Left hindlimb (tissue), 1 donor: ENCODE results near the gene FARP1.
"Not testable (repeated sequence)": the region's sequence is repeated elsewhere in the genome, so short reads cannot be mapped to it uniquely, and the experiment has no call there.

ENCODE experiments used
- DNase-seq: peaks from one replicate; pipeline ENCODE4 v3.0.0-alpha.2; 2018

The FARP1 gene

GRCh38 chr13:98405107-98405571 is 262.2 kb downstream of the FARP1 start:
- no peak for DNase-seq

- DNase-seq: no peak
Observed at GRCh38 chr13:98405690-98406344, 262.9 kb downstream of the FARP1 start.

DNA sequence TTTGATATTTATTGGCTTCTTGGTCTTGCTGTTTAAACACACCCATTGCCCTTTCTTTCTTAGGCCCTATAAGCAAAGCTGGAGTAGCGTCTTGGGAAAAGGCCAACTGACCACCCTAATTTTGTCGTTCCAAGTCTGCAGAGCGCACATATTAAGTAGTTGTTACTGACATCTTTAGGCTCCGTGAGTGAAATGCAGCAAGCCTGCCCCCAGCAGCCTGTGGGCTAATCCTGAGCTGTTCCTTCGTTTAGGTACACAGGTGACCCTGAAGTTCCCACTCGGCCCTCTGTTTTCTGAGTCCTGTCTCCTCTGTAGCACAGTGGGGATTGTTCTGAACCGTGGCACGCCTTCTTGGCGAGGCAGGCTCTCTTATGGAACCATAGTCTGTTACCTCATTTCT is 263.5 kb downstream of the FARP1 start:
- no peak for DNase-seq

DNA sequence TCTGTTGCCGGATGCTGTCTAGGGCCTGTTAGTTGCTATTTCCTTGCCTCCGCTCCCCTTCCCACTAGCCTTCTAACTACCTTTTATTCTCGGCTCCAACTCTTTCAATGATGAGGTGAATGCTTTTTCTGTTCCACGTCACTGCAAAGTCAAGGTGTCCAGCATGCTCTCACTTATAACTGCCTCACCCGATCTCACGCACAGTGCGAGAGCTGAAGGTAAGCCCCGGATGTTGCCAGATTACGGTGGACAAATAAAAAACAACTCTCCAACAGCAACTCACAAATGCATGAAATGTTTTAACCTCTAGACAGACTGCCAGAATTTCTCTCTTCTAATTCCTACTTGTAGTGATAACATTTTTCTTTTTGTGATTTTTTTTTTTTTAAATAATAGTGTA is 264.1 kb downstream of the FARP1 start:
- DNase-seq: no peak

- DNase-seq: no peak
Observed at GRCh38 chr13:98407575-98407974, 264.7 kb downstream of the FARP1 start.

DNA sequence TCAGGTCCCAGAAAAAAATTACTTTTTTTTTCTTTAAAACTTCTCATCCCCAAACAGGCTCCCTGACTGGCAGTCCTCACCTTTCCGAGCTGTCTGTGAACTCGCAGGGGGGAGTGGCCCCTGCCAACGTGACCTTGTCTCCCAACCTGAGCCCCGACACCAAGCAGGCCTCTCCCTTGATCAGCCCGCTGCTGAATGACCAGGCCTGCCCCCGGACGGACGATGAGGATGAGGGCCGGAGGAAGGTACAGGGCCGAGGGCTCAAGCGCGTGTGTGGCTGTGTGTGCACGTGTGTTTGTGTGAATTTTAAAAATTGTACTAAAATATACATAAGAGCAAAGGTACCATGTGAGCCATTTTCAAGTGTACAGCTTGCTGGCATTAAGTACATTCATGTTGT is 266.4 kb downstream of the FARP1 start:
- DNase-seq: no peak

DNA sequence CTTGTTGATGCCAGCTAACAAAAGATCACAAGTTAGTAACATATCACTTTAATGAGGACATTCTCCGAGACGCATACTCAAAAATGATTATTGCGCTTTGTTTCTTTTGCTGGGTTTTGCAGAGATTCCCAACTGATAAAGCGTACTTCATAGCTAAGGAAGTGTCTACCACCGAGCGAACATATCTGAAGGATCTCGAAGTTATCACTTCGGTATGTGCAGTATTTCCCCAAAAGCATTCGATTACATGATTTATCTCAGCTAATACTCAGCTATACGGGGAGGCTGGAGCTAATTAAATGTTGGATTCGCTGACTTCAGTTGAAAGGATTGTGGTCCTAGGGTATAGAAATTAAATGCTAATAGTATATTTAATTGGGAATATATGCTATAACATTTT is 267.7 kb downstream of the FARP1 start:
- DNase-seq: no peak

- no peak for DNase-seq
Observed at GRCh38 chr13:98411013-98411412, 268.1 kb downstream of the FARP1 start.

DNA sequence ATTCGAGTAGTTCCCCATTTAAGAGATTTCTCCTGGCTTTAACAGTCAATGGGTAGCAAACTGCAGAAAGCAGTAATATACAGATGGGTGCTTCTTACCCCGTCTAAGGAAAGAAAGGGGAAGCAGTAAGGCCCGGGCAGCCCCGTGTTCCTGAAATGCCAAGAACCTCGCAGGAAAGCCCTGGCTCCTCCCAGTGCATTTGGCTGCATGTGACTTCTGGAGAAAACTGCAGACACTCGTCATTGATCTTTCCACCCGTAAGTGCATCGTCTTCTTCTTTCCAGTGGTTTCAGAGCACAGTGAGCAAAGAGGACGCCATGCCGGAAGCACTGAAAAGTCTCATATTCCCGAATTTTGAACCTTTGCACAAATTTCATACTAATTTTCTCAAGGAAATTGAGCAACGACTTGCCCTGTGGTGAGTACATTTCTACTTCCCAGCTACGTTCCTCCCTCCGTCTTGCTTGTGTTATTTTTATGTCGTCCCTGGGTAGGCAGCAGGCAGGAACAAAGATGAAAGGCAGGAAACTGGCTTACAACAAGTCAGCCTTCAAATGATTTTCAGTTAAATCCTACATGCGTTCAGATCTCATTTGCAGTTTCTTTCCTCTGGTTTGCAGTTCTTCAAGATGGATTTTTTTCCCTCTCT is 268.8 kb downstream of the FARP1 start:
- DNase-seq: no peak

DNA sequence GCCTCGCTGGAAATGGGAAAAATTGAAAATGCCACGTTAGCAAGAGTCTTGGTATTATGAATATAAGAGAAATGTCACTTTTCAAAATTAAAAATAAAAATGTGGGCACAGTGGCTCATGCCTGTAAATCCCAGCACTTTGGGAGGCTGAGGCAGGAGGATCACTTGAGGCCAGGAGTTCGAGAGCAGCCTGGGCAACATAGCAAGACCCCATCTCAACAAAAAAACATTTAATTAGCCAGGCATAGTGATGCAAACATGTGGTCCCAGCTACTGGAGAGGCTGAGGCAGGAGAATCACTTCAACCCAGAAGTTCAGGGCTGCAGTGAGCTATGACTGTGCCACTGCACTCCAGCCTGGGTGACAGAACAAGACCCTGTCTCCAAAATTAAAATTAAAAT is 270.4 kb downstream of the FARP1 start:
- DNase-seq: not testable (repeated sequence)

- DNase-seq: no peak
Observed at GRCh38 chr13:98413796-98414195, 270.9 kb downstream of the FARP1 start.

- DNase-seq: no peak
Observed at GRCh38 chr13:98415326-98416070, 272.6 kb downstream of the FARP1 start.

- DNase-seq: no peak
Observed at GRCh38 chr13:98416408-98416807, 273.5 kb downstream of the FARP1 start.

DNA sequence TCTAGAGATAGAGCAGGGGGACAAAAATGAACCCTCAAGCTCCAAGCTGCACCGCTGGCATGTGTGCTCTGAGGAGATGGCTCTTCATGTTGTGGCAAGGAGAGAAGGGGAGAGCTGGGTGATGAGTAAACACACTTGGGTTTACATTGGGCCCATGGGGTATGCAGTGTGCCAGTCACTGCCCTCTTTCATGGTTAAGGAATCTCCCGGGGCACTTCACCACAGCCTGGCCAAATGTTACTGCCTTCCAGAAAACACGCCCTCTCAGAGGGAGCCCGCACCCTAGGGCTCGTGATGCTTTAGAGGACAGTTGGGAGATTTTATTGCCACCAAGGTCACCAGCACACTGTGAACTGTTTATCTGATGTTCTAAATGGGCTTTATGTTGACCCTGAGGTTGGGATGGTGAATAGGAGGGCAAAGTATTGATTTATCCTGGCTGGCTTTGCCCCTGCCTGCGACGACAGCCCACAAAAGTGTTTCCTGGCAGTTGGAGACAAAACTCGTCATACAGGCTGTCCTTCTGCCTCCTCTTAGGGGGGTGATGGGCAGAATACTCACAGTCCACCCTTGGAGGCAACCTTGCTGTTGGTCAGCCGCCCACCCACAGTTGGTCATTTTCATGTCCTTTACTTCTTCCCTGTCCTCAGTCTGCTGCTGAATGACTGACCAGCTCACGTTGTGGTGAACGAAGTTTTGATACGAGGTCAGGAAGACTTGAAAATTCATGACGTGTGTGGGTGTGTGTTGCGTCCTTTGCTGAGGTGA is 277.1 kb downstream of the FARP1 start:
- no peak for DNase-seq

DNA sequence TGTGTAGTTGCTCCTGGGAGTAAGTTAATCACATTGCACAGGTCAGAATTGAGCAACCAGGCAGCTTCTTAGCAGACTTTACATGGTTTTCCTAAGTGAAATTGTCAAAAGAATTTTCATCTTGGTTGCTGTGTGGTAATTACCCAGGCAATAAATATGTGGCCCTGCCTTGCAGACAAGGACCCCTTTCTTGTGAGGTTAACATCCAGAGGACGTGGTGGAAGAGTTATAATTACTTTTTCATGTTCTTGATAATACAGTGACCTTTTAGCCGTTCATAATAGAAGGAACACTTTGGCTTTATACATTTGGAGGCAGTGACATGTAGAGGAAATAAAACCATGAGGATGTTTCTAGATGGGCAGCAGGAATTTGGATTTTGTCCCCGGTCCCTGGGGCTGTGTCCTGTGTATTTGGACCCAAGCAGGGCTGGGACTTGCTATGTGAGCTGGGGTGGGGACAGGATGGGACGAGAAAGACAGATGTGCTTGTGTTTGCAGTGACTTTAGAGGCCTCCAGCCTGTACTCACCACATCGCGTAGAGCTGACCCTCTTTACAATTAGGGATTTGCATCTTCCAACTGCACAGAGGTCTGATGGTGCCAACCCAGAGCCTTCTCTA is 277.8 kb downstream of the FARP1 start:
- DNase-seq: no peak

GRCh38 chr13:98422046-98422445 is 279.2 kb downstream of the FARP1 start:
- DNase-seq: no peak

- no peak for DNase-seq
Observed at GRCh38 chr13:98423417-98423816, 280.5 kb downstream of the FARP1 start.

- no peak for DNase-seq
Observed at GRCh38 chr13:98427331-98427995, 284.6 kb downstream of the FARP1 start.

DNA sequence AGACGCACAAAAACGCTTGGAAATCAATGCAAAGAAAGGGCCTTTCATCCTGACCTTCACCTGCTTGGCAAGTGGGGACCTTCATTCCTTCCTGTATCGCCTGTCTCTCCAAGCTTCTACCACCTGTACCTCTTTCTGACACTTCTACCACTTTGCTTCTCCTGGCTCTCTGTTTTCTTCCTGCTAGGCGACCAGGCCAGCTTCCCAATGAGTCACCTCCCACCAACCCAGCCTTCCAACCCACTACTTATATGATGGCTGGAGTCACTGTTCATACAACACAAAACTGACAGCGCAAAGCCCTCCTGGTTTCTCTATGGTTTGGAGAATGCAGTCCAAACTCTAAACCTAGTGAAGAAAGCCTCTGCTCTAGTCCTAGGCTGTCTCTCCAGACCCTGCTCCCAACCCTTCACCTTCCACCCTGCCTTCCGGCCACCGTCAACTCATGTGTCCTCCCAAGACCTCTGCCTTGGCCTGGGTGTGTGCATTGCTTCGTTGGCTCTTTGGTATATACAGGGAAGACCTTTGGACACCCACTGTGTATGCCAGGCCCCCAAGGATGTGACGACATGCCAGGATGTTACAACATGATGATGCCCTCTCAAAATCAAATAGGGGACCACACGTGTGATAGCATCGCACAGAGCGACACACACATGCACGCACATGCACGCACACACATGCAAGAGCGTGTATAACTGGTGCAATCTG is 285.5 kb downstream of the FARP1 start:
- DNase-seq: no peak

DNA sequence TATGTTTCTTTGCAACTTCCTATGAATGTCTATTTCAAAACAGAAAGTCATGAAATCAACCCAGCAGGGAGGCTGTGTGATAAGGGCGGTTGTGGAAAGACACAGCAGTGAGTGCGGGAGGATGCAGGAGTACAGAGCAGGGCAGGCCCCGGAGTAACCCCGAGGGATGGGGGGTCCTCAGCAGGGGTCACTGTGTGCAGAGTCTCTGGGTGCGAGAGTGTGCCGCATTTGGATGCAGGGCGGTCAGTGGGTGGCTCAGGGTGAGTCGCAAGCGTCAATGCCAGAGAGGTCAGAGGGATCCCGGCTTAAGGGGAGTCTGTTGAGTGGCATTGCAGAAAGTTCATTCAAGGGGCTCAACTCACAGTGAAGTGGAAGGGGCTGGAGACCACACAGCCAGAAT is 286.2 kb downstream of the FARP1 start:
- no peak for DNase-seq

GRCh38 chr13:98429531-98429930 is 286.6 kb downstream of the FARP1 start:
- no peak for DNase-seq
